GM12878 (cell line): ENCODE data around the gene BSN. TPM values are rescaled to one million over a fixed set of nuclear protein-coding genes. Genes with fewer than 3 reads are reported as not detected.

ENCODE experiments used
- ATAC-seq: fragments of 200-7000 bp; cut with Tn5 transposase; 3 replicates; pipeline ENCODE4 v1.9.1; 2020; ENCODE audit warnings: mild to moderate bottlenecking, moderate library complexity
- BruUV-seq: library from RNA; stranded (reverse); fragments of 400-500 nt; replicated peaks from 2 replicates; lab custom pipeline; 2021; lab: Mats Ljungman, UMichigan
- CTCF ChIA-PET: fragments of 300-600 bp; sonication (Branson Sonifier 250); formaldehyde crosslinking; extraction: SDS; loops from one replicate; lab custom pipeline; 2021; ENCODE audit warnings: inconsistent platforms; lab: Yijun Ruan, JAX
- POLR2A ChIA-PET: fragments of 350-600 bp; formaldehyde crosslinking; extraction: SDS; loops from one replicate; lab custom pipeline; 2021; ENCODE audit warnings: inconsistent platforms; lab: Charles Lee
- RAD21 ChIA-PET: fragments of 300-600 bp; sonication (Branson Sonifier 250); formaldehyde crosslinking; loops from one replicate; lab custom pipeline; 2023; ENCODE audit warnings: antibody characterized with exemption; ENCODE audit not compliant: unreplicated experiment; lab: Charles Lee
- SMC1A ChIA-PET: fragments of 300-600 bp; sonication (Branson Sonifier 250); formaldehyde crosslinking; loops from one replicate; lab custom pipeline; 2023; ENCODE audit not compliant: unreplicated experiment, uncharacterized antibody; lab: Charles Lee
- DNase-seq: peaks from one replicate; pipeline ENCODE4 v3.0.0-alpha.2; 2011; ENCODE audit warnings: low read depth, low spot score
- FAIRE-seq: peaks from 3 replicates; lab custom pipeline; 2011; peaks lifted over from hg19 to GRCh38; lab: Jason Lieb, UNC
- H2AFZ ChIP-seq: 2 replicates; pipeline ENCODE4 v1.6.0; 2011; ENCODE audit warnings: low read depth, low read length, control low read depth; ENCODE audit not compliant: control insufficient read depth
- H3K27ac ChIP-seq: 2 replicates; pipeline ENCODE4 v1.5.1; 2011; ENCODE audit warnings: control low read depth; ENCODE audit not compliant: control insufficient read depth, insufficient read depth
- H3K27me3 ChIP-seq, 2 experiments: replicated peaks in 1 of 2; 2 replicates each; pipeline versions ENCODE4 v1.6.0 to v1.6.1; 2011; ENCODE audit warnings: low read length in 1 of 2; ENCODE audit not compliant: control insufficient read depth in 2 of 2, insufficient read depth in 2 of 2
- H3K36me3 ChIP-seq, 2 experiments: 2 replicates each; pipeline ENCODE4 v1.5.1; 2011; ENCODE audit warnings: low read length in 1 of 2; ENCODE audit not compliant: control insufficient read depth in 2 of 2, insufficient read depth in 2 of 2
- H3K4me1 ChIP-seq: 2 replicates; pipeline ENCODE4 v1.6.1; 2011; ENCODE audit warnings: mild to moderate bottlenecking, low read length, moderate library complexity, mixed read lengths; ENCODE audit not compliant: control insufficient read depth, insufficient read depth
- H3K4me2 ChIP-seq: 2 replicates; pipeline ENCODE4 v1.6.0; 2011; ENCODE audit warnings: control low read depth; ENCODE audit not compliant: control insufficient read depth, insufficient read depth
- H3K4me3 ChIP-seq: fragments of 200-600 bp; sonication (generic); 2 replicates; pipeline ENCODE4 v1.5.1; 2016
- H3K79me2 ChIP-seq: 2 replicates; pipeline ENCODE4 v1.6.0; 2011; ENCODE audit warnings: low read length; ENCODE audit not compliant: control insufficient read depth, insufficient read depth
- H3K9ac ChIP-seq: 2 replicates; pipeline ENCODE4 v1.8.0; 2011; ENCODE audit warnings: low read length, control low read depth, mixed read lengths; ENCODE audit not compliant: control insufficient read depth, insufficient read depth
- H3K9me3 ChIP-seq: replicated peaks from 3 replicates; pipeline ENCODE4 v1.5.1; 2011; ENCODE audit warnings: mild to moderate bottlenecking, low read length; ENCODE audit not compliant: control insufficient read depth, insufficient read depth
- H4K20me1 ChIP-seq: 2 replicates; pipeline ENCODE4 v1.6.0; 2011; ENCODE audit not compliant: control insufficient read depth, insufficient read depth
- ASH2L ChIP-seq: fragments of 300-600, 200-600 bp; sonication (generic); IDR thresholded peaks from 2 replicates; pipeline ENCODE4 v1.6.1; 2017; ENCODE audit warnings: low read depth, mild to moderate bottlenecking, borderline replicate concordance
- ATF2 ChIP-seq: IDR thresholded peaks from 2 replicates; pipeline ENCODE4 v1.6.1; 2012; ENCODE audit warnings: low read length, inconsistent platforms
- BRCA1 ChIP-seq: IDR thresholded peaks from 2 replicates; pipeline ENCODE4 v1.6.1; 2011; ENCODE audit warnings: low read depth, low read length, improper control_type of control experiment
- CBX3 ChIP-seq: fragments of 200-600 bp; sonication (generic); IDR thresholded peaks from 2 replicates; pipeline ENCODE4 v1.6.1; 2016; ENCODE audit warnings: low read depth, borderline replicate concordance
- FOS ChIP-seq: IDR thresholded peaks from 3 replicates; pipeline ENCODE4 v1.6.1; 2011; ENCODE audit warnings: borderline replicate concordance; ENCODE audit not compliant: insufficient read length; ENCODE audit errors: extremely low read depth
- HCFC1 ChIP-seq: fragments of 150-350 bp; IDR thresholded peaks from 2 replicates; pipeline ENCODE4 v1.6.1; 2014; ENCODE audit warnings: low read length
- PRDM15 ChIP-seq: fragments of 450-650 bp; formaldehyde crosslinking; IDR thresholded peaks from 2 replicates; pipeline ENCODE4 v1.4.0; 2020; ENCODE audit warnings: mild to moderate bottlenecking, moderate library complexity
- RELB ChIP-seq: fragments of 450-650 bp; IDR thresholded peaks from 2 replicates; pipeline ENCODE4 v1.6.1; 2017; ENCODE audit warnings: low read depth, mild to moderate bottlenecking, moderate library complexity
- SREBF2 ChIP-seq: IDR thresholded peaks from 2 replicates; pipeline ENCODE4 v1.6.1; 2012; ENCODE audit warnings: mild to moderate bottlenecking, low read length
- WGBS: methylation state at CpG from one replicate; pipeline ENCODE4 v1.1.6; 2016; ENCODE audit warnings: low lambda C conversion rate; ENCODE audit not compliant: insufficient replicate concordance, insufficient coverage; ENCODE audit errors: missing lambda C conversion rate; 5-methylcytosine and 5-hydroxymethylcytosine counted together
- in situ Hi-C: fragments of 300-500 bp; cut with MboI; formaldehyde crosslinking; loops from 9 replicates; pipeline ENCODE4 v1.14.3; 2018; ENCODE audit warnings: mixed read lengths
- intact Hi-C: fragments of 100-400 bp; cut with micrococcal nuclease; formaldehyde crosslinking; loops from one replicate; pipeline ENCODE4 v1.14.2; 2022; ENCODE audit not compliant: unreplicated experiment
- polyA plus RNA-seq, 11 experiments: library from polyadenylated mRNA; depleted of rRNA in 4 of 11; unstranded in 6 of 11; stranded (reverse) in 5 of 11; fragments of >200 nt; fragmentation: Nextera tagmentation in 4 of 11; fragmentation: Illumina TruSeq in 1 of 11; extraction: Ambion mirVana in 4 of 11; extraction: Trizol in 1 of 11; gene quantifications; 1 replicate in 1 of 11; 2 replicates in 10 of 11; pipeline versions ENCODE4 v1.2.1 to v1.2.3, GENCODE V29; 2011 to 2016; ENCODE audit warnings: inconsistent platforms in 2 of 11, missing spikeins in 2 of 11, low read depth in 1 of 11
- total RNA-seq, 4 experiments: library from RNA; depleted of rRNA in 3 of 4; stranded (reverse); fragments of >200 nt in 3 of 4; fragmentation: Illumina TruSeq in 1 of 4; extraction: Trizol in 1 of 4; gene quantifications; 2 replicates each; pipeline versions ENCODE4 v1.2.1 to v1.2.3, GENCODE V29; 2013 to 2021

The BSN gene
- total and polyA plus RNA-seq, 10 of the 15 experiments (the other 5 are each of a cell fraction or from before 2014, with no cell fraction given), result under 0.01 to 0.19 (median 0.05) TPM; not detected in 1

- no peak for ATAC-seq
- RAD21 ChIA-PET, result no interaction called here
- Histone ChIP-seq H3K4me1 (no peaks in the 10 kb centered on the region), H3K79me2 (no peaks in the 10 kb centered on the region), H2AFZ (no peak overlapping the region), H3K9ac (no peak overlapping the region), H4K20me1 (no peaks in the 10 kb centered on the region), H3K4me2 (no peak overlapping the region), H3K9me3 (no peaks in the 10 kb centered on the region), H3K27me3 (no peaks in the 10 kb centered on the region), H3K4me3 (no peak overlapping the region), H3K36me3 (no peaks in the 10 kb centered on the region), H3K27ac (no peak overlapping the region)
- CTCF ChIA-PET, result no interaction called here
- 0% methylated on average over 3 of the region's 3 CpGs for WGBS
- intact Hi-C loops (no loop called here), in situ Hi-C loops (no loop called here)
- no peak for FAIRE-seq
- no TSS peak for BruUV-seq
- POLR2A ChIA-PET, result no interaction called here
- TF ChIP-seq FOS (no peak), HCFC1 (no peak), BRCA1 (no peak), ASH2L (no peak), RELB (no peak), ATF2 (no peak), PRDM15 (CRISPR knock-in tag) (no peak), CBX3 (no peak), SREBF2 (no peak)
- DNase-seq, result no peak
- SMC1A ChIA-PET, result no interaction called here
These were observed 37.3 kb downstream of the BSN start for GRCh38 chr3:49591615-49592014.
